ENCODE measurements around the gene SH3TC1.

The SH3TC1 gene

DNA sequence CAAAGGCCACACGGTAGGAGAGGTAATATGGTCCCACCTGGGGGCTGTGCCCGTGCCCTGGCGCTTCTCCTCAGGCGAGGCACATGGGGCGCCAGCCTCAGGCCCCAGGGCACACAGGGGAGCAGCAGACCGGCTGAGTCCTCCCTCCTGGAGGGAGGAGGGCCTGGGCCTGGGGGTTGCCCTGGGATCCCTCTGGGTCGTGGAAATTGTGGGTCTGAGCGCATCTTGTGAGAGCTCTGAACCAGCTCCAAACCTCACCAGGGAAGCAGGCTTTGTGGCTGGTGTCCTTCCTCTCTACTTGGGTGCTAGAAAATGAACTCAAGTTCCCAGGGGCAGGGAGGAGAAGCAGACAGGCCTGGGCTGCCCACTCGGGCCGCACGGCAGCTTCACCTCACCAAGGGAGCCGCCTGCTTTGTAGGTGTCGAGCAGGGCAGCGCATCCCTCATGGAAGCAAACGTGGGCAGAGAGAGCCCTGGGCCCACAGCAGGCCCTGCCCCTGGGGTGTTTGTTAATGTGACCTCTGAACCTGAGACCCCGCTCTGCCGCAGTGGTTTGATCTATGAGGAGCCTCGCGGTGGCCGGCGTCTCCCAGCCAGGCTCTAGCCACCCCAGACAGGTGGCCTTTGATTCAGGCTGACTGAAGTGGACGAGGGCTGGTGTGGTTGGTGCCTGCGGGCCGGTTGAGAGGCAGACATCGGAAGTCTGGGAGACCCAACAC is 81.2 kb downstream of the SH3TC1 start:
- no peak for DNase-seq

DNA sequence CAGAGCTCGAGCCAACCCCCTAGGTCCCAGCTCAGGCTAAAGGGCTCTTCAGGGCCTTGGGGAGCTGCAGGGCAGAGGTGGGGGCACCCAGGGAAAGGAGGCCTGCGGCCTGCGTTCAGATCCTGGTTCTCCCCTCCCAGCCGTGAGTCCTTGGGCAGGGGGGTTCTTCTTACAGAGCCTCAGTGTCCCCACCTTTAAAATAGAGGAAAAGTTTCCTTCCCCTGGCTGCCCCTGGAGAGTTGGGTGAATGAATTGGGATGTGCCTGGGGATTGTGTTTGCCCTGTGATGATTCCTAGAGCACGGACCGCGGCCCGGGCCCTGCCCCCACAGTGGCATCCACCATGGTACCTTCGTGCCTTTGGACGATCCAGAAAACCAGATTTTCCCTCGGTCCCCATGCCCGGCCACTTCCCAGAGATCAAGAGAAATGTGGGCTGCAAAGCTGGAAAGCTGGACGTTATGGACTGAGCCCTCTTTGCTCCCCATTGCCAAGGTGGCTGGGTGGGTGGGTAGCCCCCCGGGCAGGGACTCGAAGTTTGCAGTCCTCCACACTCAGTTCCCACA is 81.9 kb downstream of the SH3TC1 start:
- no peak for DNase-seq

DNA sequence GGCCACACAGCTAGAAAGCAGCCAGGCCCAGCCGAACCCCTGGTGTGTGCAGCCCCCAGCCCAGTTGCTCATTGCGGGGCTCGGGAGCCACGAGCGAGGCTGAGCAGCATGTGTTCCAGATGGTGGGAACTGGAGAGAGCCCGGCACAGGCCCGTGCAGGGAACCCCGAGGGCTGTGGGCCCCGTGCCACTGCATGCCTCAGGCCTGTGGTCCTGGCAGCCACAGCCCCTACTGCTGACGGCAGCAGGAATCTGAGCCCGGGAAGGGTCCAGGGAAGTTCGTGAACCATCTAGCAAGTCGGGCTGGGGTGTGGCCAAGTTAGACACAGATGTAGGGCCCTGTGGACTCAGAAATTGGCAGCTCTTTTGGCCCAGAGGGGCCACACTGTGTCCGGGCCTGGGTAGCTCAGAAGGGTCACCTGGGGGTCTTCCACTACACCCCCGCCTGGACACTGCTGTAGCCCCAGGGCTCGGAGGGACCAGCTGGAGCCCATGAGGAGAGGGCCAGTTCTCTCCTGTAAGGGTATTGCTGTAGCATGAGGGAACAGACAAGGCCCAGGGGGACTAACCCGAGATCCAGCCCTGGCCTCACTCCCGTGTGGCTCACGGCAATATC is 82.5 kb downstream of the SH3TC1 start:
- no peak for DNase-seq

GRCh38 chr4:8282134-8282641 is 83.1 kb downstream of the SH3TC1 start:
- no peak for DNase-seq

- DNase-seq: no peak
Measured at GRCh38 chr4:8282742-8283141, 83.7 kb downstream of the SH3TC1 start.

DNA sequence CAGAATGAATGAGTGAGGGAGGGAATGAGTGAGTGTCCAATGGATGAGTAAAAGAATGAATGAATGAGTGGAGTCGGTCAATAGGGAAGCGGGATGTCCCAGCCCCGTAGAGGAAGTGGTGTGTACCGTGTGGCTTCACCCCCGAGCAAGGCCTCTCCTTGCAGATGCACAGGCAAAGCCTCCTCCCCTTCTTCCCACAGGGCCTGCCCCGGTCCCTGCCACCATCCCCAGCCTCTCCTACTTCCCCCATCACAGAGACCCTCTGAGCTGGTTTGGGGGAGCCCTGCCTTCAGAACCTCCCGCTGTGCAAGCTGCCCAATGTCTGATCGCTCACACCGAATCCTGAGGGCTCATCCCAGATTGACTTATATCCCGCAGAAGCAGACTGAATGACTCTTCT is 84.1 kb downstream of the SH3TC1 start:
- DNase-seq: no peak

- DNase-seq: no peak
Measured at GRCh38 chr4:8283631-8284121, 84.6 kb downstream of the SH3TC1 start.

GRCh38 chr4:8284391-8284790 is 85.3 kb downstream of the SH3TC1 start:
- no peak for DNase-seq

DNA sequence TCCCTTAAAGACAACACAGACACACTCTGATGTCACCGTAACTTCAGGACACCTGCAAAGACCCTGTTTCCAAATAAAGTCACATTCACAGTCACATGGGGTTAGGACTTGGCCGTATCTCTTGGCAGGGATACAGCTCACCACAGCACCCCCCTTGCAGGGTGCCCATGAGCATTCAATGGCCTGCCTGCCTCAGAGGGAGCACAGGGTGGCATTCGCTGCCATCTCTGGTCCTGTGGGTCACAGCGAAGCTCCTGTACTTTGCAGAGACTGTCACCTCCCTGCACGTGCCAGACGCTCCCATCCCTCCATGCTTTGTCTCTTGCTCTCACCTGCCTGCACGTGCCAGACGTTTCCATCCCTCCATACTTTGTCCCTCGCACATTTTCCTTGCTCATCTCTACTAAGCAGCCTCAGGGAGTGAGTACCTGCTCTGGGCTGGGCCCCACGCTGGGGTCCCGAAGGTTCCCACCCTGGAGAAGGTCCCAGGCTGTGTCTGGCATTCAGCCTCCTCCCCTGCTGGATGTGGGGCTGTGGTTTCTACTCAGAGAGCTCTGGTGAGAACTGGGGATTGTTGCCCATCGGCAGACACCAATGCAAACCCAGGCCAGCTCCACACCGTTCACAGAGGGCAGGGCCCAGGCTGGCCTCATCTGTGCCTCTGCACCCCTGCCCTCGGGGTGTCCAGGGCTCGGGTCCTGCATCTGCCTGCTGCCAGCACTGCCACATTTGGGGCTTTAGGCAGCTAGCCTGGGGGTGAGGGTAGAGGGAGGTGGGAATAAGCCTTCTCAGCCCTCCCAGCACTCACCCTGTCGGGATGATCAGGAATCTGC is 86.3 kb downstream of the SH3TC1 start:
- DNase-seq: no peak

- DNase-seq: no peak
Measured at GRCh38 chr4:8285976-8286718, 87.1 kb downstream of the SH3TC1 start.

- no peak for DNase-seq
Measured at GRCh38 chr4:8286719-8287342, 87.7 kb downstream of the SH3TC1 start.

DNA sequence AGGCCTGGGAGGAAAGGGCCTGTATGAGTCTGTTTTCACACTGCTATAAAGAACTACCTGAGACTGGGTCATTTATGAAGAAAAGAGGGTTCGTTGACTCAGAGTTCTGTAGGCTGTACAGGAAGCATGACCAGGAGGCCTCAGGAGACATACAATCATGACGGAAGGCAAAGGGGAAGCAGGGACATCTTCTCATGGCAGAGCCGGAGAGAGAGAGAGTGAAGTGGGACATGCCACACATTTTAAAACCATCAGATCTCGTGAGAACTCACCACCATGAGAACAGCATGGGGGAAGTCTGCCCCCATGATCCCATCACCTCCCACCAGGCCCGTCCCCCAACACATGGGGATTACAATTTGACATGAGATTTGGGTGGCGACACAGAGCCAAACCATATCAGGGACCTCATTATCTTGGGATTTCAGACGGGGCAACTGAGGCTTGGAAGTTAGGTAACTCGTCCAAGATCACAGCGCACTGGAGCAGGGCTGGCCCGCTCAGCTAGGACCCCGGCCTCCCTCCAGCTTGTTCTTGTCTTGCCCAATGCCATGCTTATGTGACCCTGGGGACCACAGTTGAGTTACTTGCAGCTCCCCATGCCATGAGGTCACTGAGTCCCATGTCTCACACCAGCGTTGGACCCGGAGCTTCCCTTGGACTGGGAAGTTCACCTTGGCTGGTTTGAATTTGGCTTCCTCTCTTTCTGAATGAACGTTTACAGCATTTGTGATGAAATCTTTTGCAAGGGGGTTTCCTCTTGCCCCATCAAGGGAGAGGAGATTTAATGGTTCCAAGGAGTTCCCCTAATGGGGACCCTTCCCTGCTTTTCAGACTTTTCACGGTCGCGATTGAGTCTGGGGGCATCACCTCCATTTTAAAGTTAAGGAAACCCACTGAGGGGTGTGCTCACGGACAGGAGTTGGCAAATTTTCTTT is 88.5 kb downstream of the SH3TC1 start:
- DNase-seq: no peak

GRCh38 chr4:8289151-8289750 is 90.2 kb downstream of the SH3TC1 start:
- DNase-seq: no peak

GRCh38 chr4:8289956-8290700 is 91.0 kb downstream of the SH3TC1 start:
- DNase-seq: no peak

DNA sequence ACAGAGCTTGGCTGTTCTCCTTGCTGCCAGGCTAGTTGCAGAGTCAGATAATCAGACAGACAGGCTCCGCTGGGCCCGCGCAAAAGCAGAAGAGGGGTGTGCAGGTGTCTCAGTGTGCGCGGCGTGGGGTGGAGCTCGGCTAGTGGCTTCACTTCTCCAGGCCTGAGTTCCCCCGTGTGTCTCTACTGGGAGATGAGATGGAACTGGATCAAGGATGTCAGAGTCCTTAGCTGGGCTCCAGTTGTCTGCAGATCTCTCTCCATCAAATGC is 91.5 kb downstream of the SH3TC1 start:
- no peak for DNase-seq
